ENCODE results near the gene SH3RF2. TPM values are rescaled to one million over a fixed set of nuclear protein-coding genes. Genes with fewer than 3 reads are reported as not detected.

Gene SH3RF2
- total and polyA plus RNA-seq, 9 of the 15 experiments (the other 6 are each of a cell fraction or from before 2014, with no cell fraction given): 0.05 TPM; not detected in 8

GRCh38 chr5:145982572-145983318 lies 46.4 kb downstream of the SH3RF2 start:
- no peak for FAIRE-seq

More at GRCh38 chr5:145982572-145983318, 46.4 kb downstream of the SH3RF2 start:
- Histone ChIP-seq H3K36me3 (ENCODE audit: control insufficient read depth, insufficient read depth, low read length) (no peaks in the 10 kb centered on the region), H2AFZ (ENCODE audit: low read depth, low read length) (no peak overlapping the region), H3K4me2 (ENCODE audit: insufficient read depth, low read length) (no peak overlapping the region), H3K79me2 (ENCODE audit: control insufficient read depth, insufficient read depth, low read length) (no peaks in the 10 kb centered on the region), H3K4me3 (no peak overlapping the region), H3K4me1 (replicated peaks in 1 of 2; ENCODE audit: control insufficient read depth in 2 of 2, insufficient read depth in 2 of 2, low read length in 2 of 2) (no peaks in the 10 kb centered on the region), H3K9me3 (replicated peaks; ENCODE audit: control insufficient read depth, insufficient read depth, low read depth, low read length) (no peaks in the 10 kb centered on the region), H3K9me1 (ENCODE audit: control insufficient read depth, insufficient read depth, low read length) (no peaks in the 10 kb centered on the region), H3K27ac (ENCODE audit: extremely low read depth, low read depth, low read length) (no peak overlapping the region), H3K27me3 (ENCODE audit: control insufficient read depth in 2 of 2, insufficient read depth in 2 of 2, low read length in 2 of 2) (no peaks in the 10 kb centered on the region), H3K9ac (ENCODE audit: insufficient read depth in 1 of 2, low read depth in 2 of 2, low read length in 2 of 2) (no peak overlapping the region), H4K20me1 (replicated peaks; ENCODE audit: control insufficient read depth, insufficient read depth, low read length) (no peaks in the 10 kb centered on the region)
- CTCF ChIA-PET (ENCODE audit: low intra/inter-chr PET ratio): no interaction called here
- intact Hi-C loops (cut with micrococcal nuclease): no loop called here
- no TSS peak for BruUV-seq (replicated peaks)
- POLR2A ChIA-PET: no interaction called here
- DNase-seq (ENCODE audit: extremely low read depth in 1 of 4, low spot score in 3 of 4) (no peak), ATAC-seq (no peak)
- in situ Hi-C loops (cut with MboI): no loop called here
- WGBS (ENCODE audit: insufficient coverage, low coverage, missing lambda C conversion rate): 2% methylated on average over 3 of the region's 3 CpGs
- TF ChIP-seq TEAD4 (IDR thresholded peaks at IDR 0.05; ENCODE audit: low read length) (no peak), TEAD4 (CRISPR knock-in tag; IDR thresholded peaks at IDR 0.05; ENCODE audit: borderline replicate concordance) (no peak), KAT7 (CRISPR knock-in tag; IDR thresholded peaks at IDR 0.05; ENCODE audit: borderline replicate concordance) (no peak), KAT2B (IDR thresholded peaks at IDR 0.05; ENCODE audit: low read depth, low read length) (no peak), ZC3H11A (IDR thresholded peaks at IDR 0.05; ENCODE audit: low read depth, low read length) (no peak), NR3C1 (CRISPR knock-in tag; IDR thresholded peaks at IDR 0.05) (no peak), FOXK1 (CRISPR knock-in tag; IDR thresholded peaks at IDR 0.05; ENCODE audit: borderline replicate concordance) (no peak), ZNF277 (CRISPR knock-in tag; IDR thresholded peaks at IDR 0.05; ENCODE audit: borderline replicate concordance) (no peak), HCFC1 (IDR thresholded peaks at IDR 0.05; ENCODE audit: low read depth, low read length) (no peak), ELK1 (CRISPR knock-in tag; IDR thresholded peaks at IDR 0.05) (no peak)

All from K562 (cell line).